Measurements from ENCODE around the gene SERPINB10. TPM values are rescaled to one million over a fixed set of nuclear protein-coding genes. Genes with fewer than 3 reads are reported as not detected.

SERPINB10 gene
- total RNA-seq, 4 donors from 2014 or later, result 0.26 to 8.4 (median 1.4) TPM; not detected in 1

DNA sequence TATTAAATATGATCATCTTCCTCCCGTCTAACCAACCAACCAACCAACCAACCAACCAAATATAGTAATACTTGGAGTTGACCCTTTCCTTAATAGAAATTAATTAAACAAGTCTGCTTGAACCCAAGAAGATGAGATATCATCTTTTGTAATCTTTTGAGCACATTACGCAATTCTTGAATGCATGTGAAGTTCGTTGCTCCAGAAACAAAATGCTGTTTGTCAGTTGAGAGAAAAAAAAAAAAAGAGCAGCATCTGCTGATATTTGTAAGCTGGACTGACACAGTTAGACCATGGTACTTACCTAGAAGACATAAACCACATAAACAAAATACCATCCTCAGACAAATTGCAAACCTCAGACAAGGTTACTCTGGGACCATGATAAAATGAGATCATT lies 29.4 kb upstream of the SERPINB10 start:
- no peak overlapping the region for H3K27ac ChIP-seq
- H3K36me3 ChIP-seq, result no peaks in the 10 kb centered on the region
- no peak for DNase-seq
- 57 to 63% methylated on average over 3 of the region's 3 CpGs for WGBS, 2 donors
- intact Hi-C loops (cut with DNase I), result no loop called here
- H3K4me1 ChIP-seq, result peaks cover 0 to 18% (median 0%) of the 10 kb centered on the region in 3 donors
- H3K4me3 ChIP-seq, result no peak overlapping the region
- no peak for TF ChIP-seq POLR2A (IDR thresholded peaks at IDR 0.05)
- TF ChIP-seq, protein P1, sequence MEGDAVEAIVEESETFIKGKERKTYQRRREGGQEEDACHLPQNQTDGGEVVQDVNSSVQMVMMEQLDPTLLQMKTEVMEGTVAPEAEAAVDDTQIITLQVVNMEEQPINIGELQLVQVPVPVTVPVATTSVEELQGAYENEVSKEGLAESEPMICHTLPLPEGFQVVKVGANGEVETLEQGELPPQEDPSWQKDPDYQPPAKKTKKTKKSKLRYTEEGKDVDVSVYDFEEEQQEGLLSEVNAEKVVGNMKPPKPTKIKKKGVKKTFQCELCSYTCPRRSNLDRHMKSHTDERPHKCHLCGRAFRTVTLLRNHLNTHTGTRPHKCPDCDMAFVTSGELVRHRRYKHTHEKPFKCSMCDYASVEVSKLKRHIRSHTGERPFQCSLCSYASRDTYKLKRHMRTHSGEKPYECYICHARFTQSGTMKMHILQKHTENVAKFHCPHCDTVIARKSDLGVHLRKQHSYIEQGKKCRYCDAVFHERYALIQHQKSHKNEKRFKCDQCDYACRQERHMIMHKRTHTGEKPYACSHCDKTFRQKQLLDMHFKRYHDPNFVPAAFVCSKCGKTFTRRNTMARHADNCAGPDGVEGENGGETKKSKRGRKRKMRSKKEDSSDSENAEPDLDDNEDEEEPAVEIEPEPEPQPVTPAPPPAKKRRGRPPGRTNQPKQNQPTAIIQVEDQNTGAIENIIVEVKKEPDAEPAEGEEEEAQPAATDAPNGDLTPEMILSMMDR (IDR thresholded peaks at IDR 0.05), result no peak
- no peaks in the 10 kb centered on the region for H3K9me3 ChIP-seq
- no peaks in the 10 kb centered on the region for H3K27me3 ChIP-seq

- intact Hi-C loops (cut with DNase I), result no loop called here
- Histone ChIP-seq H3K9me3 (no peaks in the 10 kb centered on the region), H3K27ac (no peak overlapping the region), H3K4me3 (no peak overlapping the region), H3K27me3 (no peaks in the 10 kb centered on the region), H3K36me3 (no peaks in the 10 kb centered on the region), H3K4me1 (peaks cover 0 to 24% (median 0%) of the 10 kb centered on the region in 3 donors)
- 81 to 84% methylated on average over 4 of the region's 4 CpGs for WGBS, 2 donors
- TF ChIP-seq, protein P1 (IDR thresholded peaks at IDR 0.05), result no peak
- TF ChIP-seq POLR2A (IDR thresholded peaks at IDR 0.05), result no peak
- DNase-seq, result no peak
Observed at GRCh38 chr18:63878925-63879324, 28.8 kb upstream of the SERPINB10 start.

DNA sequence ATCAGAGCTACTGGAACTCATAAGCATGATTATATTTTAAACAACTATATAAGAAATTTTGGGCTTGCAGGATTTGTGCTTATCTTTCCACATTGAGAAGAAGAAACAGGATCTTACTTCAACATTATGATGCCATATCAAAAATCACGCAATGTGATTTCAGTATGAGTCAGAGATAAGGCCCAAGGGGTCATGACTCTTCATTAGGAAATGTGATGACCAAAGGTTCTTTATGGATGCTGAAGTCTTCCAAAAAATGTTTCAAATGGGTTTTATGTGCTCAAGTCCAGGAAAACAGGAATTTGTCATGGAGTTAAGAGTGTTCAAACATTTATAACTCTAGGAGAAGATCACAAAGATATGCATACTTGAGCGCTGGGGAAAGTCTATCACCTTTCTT lies 28.0 kb upstream of the SERPINB10 start:
- Histone ChIP-seq H3K9me3 (no peaks in the 10 kb centered on the region), H3K36me3 (no peaks in the 10 kb centered on the region), H3K4me3 (no peak overlapping the region), H3K27ac (no peak overlapping the region), H3K4me1 (peaks cover 0 to 32% (median 0%) of the 10 kb centered on the region in 3 donors), H3K27me3 (no peaks in the 10 kb centered on the region)
- no peak for TF ChIP-seq POLR2A (IDR thresholded peaks at IDR 0.05)
- TF ChIP-seq, protein P1 (IDR thresholded peaks at IDR 0.05), result no peak
- 60 to 76% methylated on average over 2 of the region's 2 CpGs for WGBS, 2 donors
- DNase-seq, result no peak
- intact Hi-C loops (cut with DNase I), result no loop called here

DNA sequence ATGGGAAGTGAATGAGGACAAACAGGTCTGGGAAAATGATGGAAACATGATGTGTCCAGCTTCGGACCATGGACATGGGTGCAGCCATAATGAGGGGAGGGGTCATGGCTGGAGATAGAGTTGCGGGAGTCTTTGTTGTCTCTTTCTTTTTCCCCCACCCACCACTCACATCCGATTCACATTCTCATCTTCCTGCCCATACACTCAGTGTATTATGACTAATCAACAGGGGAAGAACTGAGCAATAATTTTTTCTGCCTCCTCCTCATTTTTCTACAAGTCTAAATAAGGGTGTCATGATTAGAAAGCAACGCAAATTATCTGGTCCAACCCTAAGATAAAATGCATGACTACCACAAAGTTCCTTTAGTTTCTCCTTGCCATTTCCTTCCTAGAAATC lies 25.9 kb upstream of the SERPINB10 start:
- no peaks in the 10 kb centered on the region for H3K27me3 ChIP-seq
- WGBS, 2 donors, result 34 to 57% methylated on average over 4 of the region's 4 CpGs
- H3K36me3 ChIP-seq, result no peaks in the 10 kb centered on the region
- peak overlapping the region in 2 of 4 donors; percentile 73 to 82 for H3K27ac ChIP-seq
- no peak for DNase-seq
- peaks cover 0 to 46% (median 0%) of the 10 kb centered on the region in 3 donors for H3K4me1 ChIP-seq
- no peaks in the 10 kb centered on the region for H3K9me3 ChIP-seq
- intact Hi-C loops (cut with DNase I), result no loop called here
- TF ChIP-seq, protein P1 (IDR thresholded peaks at IDR 0.05), result no peak
- TF ChIP-seq POLR2A (IDR thresholded peaks at IDR 0.05), result no peak
- no peak overlapping the region for H3K4me3 ChIP-seq

- peak overlapping the region; percentile 28 to 82 (median 67) for H3K27ac ChIP-seq
- WGBS, 2 donors, result 24 to 40% methylated on average over 8 of the region's 8 CpGs
- no peak for DNase-seq
- TF ChIP-seq POLR2A (IDR thresholded peaks at IDR 0.05), result no peak
- TF ChIP-seq, protein P1 (IDR thresholded peaks at IDR 0.05), result no peak
- H3K27me3 ChIP-seq, result no peaks in the 10 kb centered on the region
- H3K4me3 ChIP-seq, result no peak overlapping the region
- H3K9me3 ChIP-seq, result no peaks in the 10 kb centered on the region
- no peaks in the 10 kb centered on the region for H3K36me3 ChIP-seq
- intact Hi-C loops (cut with DNase I), result no loop called here
- H3K4me1 ChIP-seq, result peaks cover 0 to 53% (median 0%) of the 10 kb centered on the region in 3 donors
Observed at GRCh38 chr18:63882333-63883141, 25.2 kb upstream of the SERPINB10 start.
